Skeletal muscle satellite cell (primary cell): ENCODE results near the gene ANKRD31.
"Not testable (repeated sequence)": the region's sequence is repeated elsewhere in the genome, so short reads cannot be mapped to it uniquely, and the experiment has no call there.

ENCODE experiments used
- H3K27me3 ChIP-seq: 2 replicates; pipeline ENCODE4 v1.7.0; 2013; ENCODE audit warnings: low read length; ENCODE audit not compliant: control insufficient read depth, insufficient read depth
- H3K36me3 ChIP-seq: 2 replicates; pipeline ENCODE4 v1.7.0; 2013; ENCODE audit warnings: mild to moderate bottlenecking, control low read depth, low read length; ENCODE audit not compliant: insufficient read depth
- H3K4me1 ChIP-seq: 2 replicates; pipeline ENCODE4 v1.7.0; 2013; ENCODE audit warnings: low read length; ENCODE audit not compliant: control insufficient read depth, insufficient read depth
- H3K4me2 ChIP-seq: 2 replicates; pipeline ENCODE4 v1.7.0; 2013; ENCODE audit warnings: mild to moderate bottlenecking, low read length
- H3K4me3 ChIP-seq: 2 replicates; pipeline ENCODE4 v1.7.0; 2013; ENCODE audit warnings: low read length
- H3K9ac ChIP-seq: 2 replicates; pipeline ENCODE4 v1.7.0; 2013; ENCODE audit warnings: mild to moderate bottlenecking, low read depth, low read length, moderate library complexity
- H3K9me3 ChIP-seq: replicated peaks from 2 replicates; pipeline ENCODE4 v1.7.0; 2013; ENCODE audit warnings: mild to moderate bottlenecking, control low read depth, low read length

ANKRD31 gene

DNA sequence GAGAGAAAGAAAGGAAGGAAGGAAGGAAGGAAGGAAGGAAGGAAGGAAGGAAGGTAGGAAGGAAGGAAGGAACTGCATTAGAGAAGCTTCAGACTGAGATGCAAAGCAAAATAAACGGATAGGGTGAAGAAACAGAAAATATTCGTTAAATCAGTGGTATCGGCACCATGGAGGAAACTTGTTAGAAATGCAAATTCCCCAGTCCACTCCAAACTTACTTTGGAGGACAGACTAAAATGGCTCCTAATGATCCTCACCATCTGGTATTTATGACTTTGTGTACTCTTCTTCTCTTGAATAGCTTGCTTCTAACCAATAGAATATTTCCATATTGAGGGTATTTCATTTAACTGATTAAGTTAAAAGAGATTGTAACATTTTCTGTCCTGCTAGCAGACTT is 96.4 kb downstream of the ANKRD31 start:
- H3K4me3 ChIP-seq = no peak overlapping the region
- peaks cover 14% of the 10 kb centered on the region for H3K27me3 ChIP-seq

DNA sequence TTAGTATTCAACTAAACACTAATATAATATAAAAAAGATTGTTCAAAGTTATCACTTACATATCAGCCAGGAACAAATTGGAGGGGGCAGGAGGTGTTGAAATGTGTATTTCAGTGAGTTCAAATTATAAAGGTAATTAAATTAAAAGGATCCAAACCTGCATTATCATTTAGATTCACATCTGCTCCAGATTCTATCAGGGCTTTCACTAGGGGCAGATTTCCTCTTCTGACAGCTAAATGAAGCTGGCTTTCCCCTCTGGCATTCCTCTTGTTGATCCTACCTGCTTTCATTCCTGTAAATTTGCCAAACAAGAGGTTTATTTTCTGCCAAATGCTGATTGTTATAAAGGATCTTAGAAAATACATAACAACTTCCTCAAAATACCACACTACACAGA is 98.0 kb downstream of the ANKRD31 start:
- Histone ChIP-seq H3K4me3 (no peak overlapping the region), H3K27me3 (peaks cover 13% of the 10 kb centered on the region), H3K9me3 (no peaks in the 10 kb centered on the region), H3K4me2 (no peak overlapping the region), H3K9ac (no peak overlapping the region), H3K4me1 (no peaks in the 10 kb centered on the region), H3K36me3 (no peaks in the 10 kb centered on the region)

More for the DNA sequence above, 96.4 kb downstream of the ANKRD31 start:
- H3K4me1 ChIP-seq = no peaks in the 10 kb centered on the region
- no peak overlapping the region for H3K4me2 ChIP-seq
- no peaks in the 10 kb centered on the region for H3K36me3 ChIP-seq
- H3K9ac ChIP-seq = no peak overlapping the region
- no peaks in the 10 kb centered on the region for H3K9me3 ChIP-seq

DNA sequence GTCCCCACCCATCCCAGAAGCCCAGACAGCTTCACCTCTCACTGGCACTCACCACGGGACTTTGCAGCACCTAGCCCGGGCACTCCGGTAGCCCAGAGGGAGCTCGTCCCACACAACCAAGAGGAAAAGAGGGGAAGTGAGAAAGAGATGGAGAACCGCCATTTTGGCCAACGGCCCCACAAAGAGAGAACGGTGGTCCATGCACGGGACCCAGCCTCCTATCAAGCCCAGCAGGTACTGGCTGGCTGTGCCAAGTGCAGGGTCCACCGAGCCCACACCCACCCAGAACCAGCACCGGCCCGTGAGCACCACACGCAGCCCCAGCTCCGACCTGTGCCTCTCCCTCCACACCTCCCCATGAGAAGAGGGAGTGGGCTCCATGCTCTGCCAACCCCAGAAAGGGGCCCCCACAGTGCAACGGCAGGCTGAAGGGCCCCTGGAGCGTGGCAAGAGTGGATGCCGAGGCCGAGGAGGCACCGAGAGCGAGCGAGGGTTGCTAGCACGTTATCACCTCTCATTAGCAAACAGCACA is 105.8 kb downstream of the ANKRD31 start:
- Histone ChIP-seq H3K9me3 (no peaks in the 10 kb centered on the region), H3K9ac (no peak overlapping the region), H3K4me3 (no peak overlapping the region), H3K4me1 (no peaks in the 10 kb centered on the region), H3K4me2 (no peak overlapping the region), H3K27me3 (no peaks in the 10 kb centered on the region), H3K36me3 (no peaks in the 10 kb centered on the region)

DNA sequence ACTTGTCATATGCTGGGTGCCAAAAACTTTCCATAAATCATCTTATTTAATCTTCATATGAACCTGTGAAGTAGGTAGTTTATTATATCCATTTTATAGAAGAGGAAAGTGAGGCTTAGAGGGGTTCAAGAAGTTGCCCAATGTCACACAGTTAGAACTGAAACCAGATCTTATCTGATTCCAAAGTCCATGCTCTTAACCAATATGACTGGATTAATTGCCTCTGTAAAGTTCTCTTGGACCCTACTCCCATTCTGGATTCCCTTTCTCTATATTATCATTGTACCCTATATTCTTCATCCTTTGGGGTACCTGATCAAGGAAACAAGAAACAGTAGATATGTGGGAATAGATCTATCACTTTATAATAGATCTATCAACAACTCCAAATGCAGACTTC is 119.8 kb downstream of the ANKRD31 start:
- Histone ChIP-seq H3K4me1 (no peaks in the 10 kb centered on the region), H3K9ac (no peak overlapping the region), H3K4me2 (no peak overlapping the region), H3K4me3 (no peak overlapping the region), H3K27me3 (no peaks in the 10 kb centered on the region), H3K9me3 (no peaks in the 10 kb centered on the region), H3K36me3 (no peaks in the 10 kb centered on the region)

DNA sequence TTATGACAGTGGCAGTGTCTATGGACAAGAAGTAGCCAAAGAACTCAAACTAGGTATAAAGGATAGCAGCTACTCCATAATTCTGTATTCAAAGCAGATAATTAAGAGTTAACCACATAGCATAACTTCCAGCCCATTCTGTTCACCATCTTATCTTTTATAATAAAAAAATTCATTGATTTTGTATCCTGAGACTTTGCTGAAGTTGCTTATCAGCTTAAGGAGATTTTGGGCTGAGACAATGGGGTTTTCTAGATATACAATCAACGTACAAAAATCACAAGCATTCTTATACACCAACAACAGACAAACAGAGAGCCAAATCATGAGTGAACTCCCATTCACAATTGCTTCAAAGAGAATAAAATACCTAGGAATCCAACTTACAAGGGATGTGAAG is 122.4 kb downstream of the ANKRD31 start:
- not testable (repeated sequence) for H3K4me1 ChIP-seq, H3K9ac ChIP-seq, H3K4me2 ChIP-seq, H3K27me3 ChIP-seq, H3K4me3 ChIP-seq, H3K9me3 ChIP-seq, H3K36me3 ChIP-seq

GRCh38 chr5:75113354-75114113 is 123.1 kb downstream of the ANKRD31 start:
- Histone ChIP-seq H3K4me1 (no peaks in the 10 kb centered on the region), H3K36me3 (no peaks in the 10 kb centered on the region), H3K9me3 (no peaks in the 10 kb centered on the region), H3K4me3 (no peak overlapping the region), H3K4me2 (no peak overlapping the region), H3K27me3 (peaks cover 3% of the 10 kb centered on the region), H3K9ac (no peak overlapping the region)

- H3K9ac ChIP-seq = no peak overlapping the region
- no peaks in the 10 kb centered on the region for H3K9me3 ChIP-seq
- no peaks in the 10 kb centered on the region for H3K4me1 ChIP-seq
- H3K36me3 ChIP-seq = no peaks in the 10 kb centered on the region
- peaks cover 8% of the 10 kb centered on the region for H3K27me3 ChIP-seq
- no peak overlapping the region for H3K4me2 ChIP-seq
- H3K4me3 ChIP-seq = no peak overlapping the region
Measured at GRCh38 chr5:75108931-75109596, 127.6 kb downstream of the ANKRD31 start.

GRCh38 chr5:75108515-75108914 is 128.2 kb downstream of the ANKRD31 start:
- Histone ChIP-seq H3K36me3 (no peaks in the 10 kb centered on the region), H3K27me3 (peaks cover 8% of the 10 kb centered on the region), H3K4me1 (no peaks in the 10 kb centered on the region), H3K9ac (no peak overlapping the region), H3K9me3 (no peaks in the 10 kb centered on the region), H3K4me2 (no peak overlapping the region), H3K4me3 (no peak overlapping the region)

- not testable (repeated sequence) for H3K36me3 ChIP-seq, H3K9ac ChIP-seq, H3K9me3 ChIP-seq, H3K4me1 ChIP-seq, H3K4me3 ChIP-seq, H3K4me2 ChIP-seq
- H3K27me3 ChIP-seq = peaks cover 11% of the 10 kb centered on the region
Measured at GRCh38 chr5:75095956-75096355, 140.7 kb downstream of the ANKRD31 start.

DNA sequence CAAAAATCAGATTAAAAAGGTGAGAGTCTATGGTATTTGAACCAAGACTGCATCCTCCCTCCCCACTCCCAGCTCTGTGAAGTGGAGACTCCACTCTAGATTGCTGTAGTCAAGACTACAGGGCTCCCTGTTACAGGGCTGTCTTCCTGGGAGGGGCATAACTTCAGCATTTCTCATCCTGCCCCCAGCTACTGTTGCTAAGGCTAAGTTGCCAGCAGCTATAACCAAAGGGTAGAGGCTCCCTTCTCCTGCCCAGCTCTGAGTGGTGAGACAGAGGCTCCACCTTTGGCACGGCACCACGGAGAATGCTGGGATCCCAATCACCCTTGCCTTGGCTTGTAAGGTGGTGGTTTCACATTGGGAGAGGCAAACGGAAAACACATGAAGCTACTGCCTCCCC is 145.1 kb downstream of the ANKRD31 start:
- Histone ChIP-seq H3K4me2 (no peak overlapping the region), H3K36me3 (no peaks in the 10 kb centered on the region), H3K9me3 (no peaks in the 10 kb centered on the region), H3K9ac (no peak overlapping the region), H3K4me1 (no peaks in the 10 kb centered on the region), H3K27me3 (peaks cover 11% of the 10 kb centered on the region), H3K4me3 (no peak overlapping the region)

DNA sequence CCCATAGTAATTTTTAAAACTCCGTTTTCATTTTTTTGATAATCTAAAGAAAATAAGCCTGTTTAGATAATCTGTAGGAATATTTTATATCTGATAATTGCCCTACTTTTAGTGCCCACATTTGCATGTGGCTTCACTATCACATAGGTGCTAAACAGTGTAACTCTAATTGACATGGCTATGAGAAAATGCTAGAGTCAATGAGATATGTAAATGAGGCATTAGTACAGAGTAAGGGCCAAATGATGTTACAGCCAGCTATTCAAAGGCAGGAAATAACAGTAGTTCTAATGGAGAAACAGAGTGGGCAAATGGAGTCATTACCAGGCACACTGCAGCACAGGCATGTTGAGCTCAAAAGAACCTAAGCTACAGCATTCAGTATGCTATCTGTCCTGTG is 147.0 kb downstream of the ANKRD31 start:
- no peaks in the 10 kb centered on the region for H3K4me1 ChIP-seq
- H3K4me2 ChIP-seq = no peak overlapping the region
- no peak overlapping the region for H3K4me3 ChIP-seq
- no peaks in the 10 kb centered on the region for H3K9me3 ChIP-seq
- no peaks in the 10 kb centered on the region for H3K36me3 ChIP-seq
- no peak overlapping the region for H3K9ac ChIP-seq
- peaks cover 11% of the 10 kb centered on the region for H3K27me3 ChIP-seq

DNA sequence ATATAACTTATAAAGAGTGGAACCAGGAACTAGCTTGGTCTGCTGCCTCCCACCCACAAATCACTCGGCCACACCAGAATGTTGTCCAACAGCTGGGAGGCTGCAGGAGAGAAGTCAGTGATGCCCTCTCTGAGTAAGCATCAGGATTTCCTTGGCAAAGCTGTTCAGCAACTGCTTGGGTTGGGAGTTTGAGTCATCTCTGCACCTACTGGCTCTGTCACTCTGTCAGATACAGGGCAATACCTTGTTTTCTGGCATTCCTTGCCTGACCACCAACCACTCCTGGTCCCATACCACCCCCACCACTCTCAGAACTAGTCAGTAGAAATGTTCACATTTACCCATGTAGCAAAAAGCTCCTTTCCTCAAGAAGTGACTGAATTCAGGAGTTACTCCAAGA is 147.5 kb downstream of the ANKRD31 start:
- H3K9me3 ChIP-seq = no peaks in the 10 kb centered on the region
- H3K4me2 ChIP-seq = no peak overlapping the region
- H3K9ac ChIP-seq = no peak overlapping the region
- no peaks in the 10 kb centered on the region for H3K4me1 ChIP-seq
- H3K27me3 ChIP-seq = peaks cover 11% of the 10 kb centered on the region
- no peaks in the 10 kb centered on the region for H3K36me3 ChIP-seq
- H3K4me3 ChIP-seq = no peak overlapping the region
